SK-N-SH treated with all-trans-retinoic acid at 6 μM for 48 hours (cell line): ENCODE measurements around the gene TMEM94.

Experiments
- ATAC-seq: fragments of 200-7000 bp; cut with Tn5 transposase; 3 replicates; pipeline ENCODE4 v1.9.1; 2020; ENCODE audit warnings: mild to moderate bottlenecking, moderate library complexity
- ARNTL ChIP-seq: fragments of 450-650 bp; formaldehyde crosslinking; IDR thresholded peaks from 2 replicates; pipeline ENCODE4 v1.5.0; 2020; ENCODE audit warnings: low read depth, mild to moderate bottlenecking, moderate library complexity, borderline replicate concordance
- BACH2 ChIP-seq: fragments of 250-450 bp; sonication (Bioruptor Pico); IDR thresholded peaks from 2 replicates; pipeline ENCODE4 v1.9.0; 2021; ENCODE audit warnings: mild to moderate bottlenecking, borderline replicate concordance
- CREB5 ChIP-seq: fragments of 250-450 bp; sonication (Bioruptor Pico); IDR thresholded peaks from 2 replicates; pipeline ENCODE4 v1.5.1; 2020; ENCODE audit warnings: low read depth, mild to moderate bottlenecking, moderate library complexity
- CSRNP3 ChIP-seq: fragments of 250-450 bp; sonication (Bioruptor Pico); IDR thresholded peaks from 2 replicates; pipeline ENCODE4 v1.5.1; 2021; ENCODE audit warnings: mild to moderate bottlenecking, moderate library complexity
- ESRRG ChIP-seq: fragments of 250-450 bp; sonication (Bioruptor Pico); IDR thresholded peaks from 2 replicates; pipeline ENCODE4 v1.6.1; 2021; ENCODE audit warnings: mild to moderate bottlenecking
- GLIS3 ChIP-seq: fragments of 250-450 bp; sonication (Bioruptor Pico); IDR thresholded peaks from 2 replicates; pipeline ENCODE4 v1.5.0; 2020; ENCODE audit warnings: mild to moderate bottlenecking, moderate library complexity
- OSR1 ChIP-seq: fragments of 250-450 bp; sonication (Bioruptor Pico); IDR thresholded peaks from 2 replicates; pipeline ENCODE4 v1.8.0; 2022; ENCODE audit warnings: moderate library complexity, mild to moderate bottlenecking, inconsistent platforms
- PATZ1 ChIP-seq: fragments of 250-450 bp; sonication (Bioruptor Pico); IDR thresholded peaks from 2 replicates; pipeline ENCODE4 v1.8.0; 2020; ENCODE audit warnings: mild to moderate bottlenecking, moderate library complexity, borderline replicate concordance
- POU6F1 ChIP-seq: fragments of 250-450 bp; sonication (Bioruptor Pico); IDR thresholded peaks from 2 replicates; pipeline ENCODE4 v1.8.0; 2021; ENCODE audit warnings: low read depth, mild to moderate bottlenecking, moderate library complexity, borderline replicate concordance
- SNAI2 ChIP-seq: fragments of 250-450 bp; sonication (Bioruptor Pico); IDR thresholded peaks from 2 replicates; pipeline ENCODE4 v1.5.0; 2020; ENCODE audit warnings: mild to moderate bottlenecking, moderate library complexity
- TOX ChIP-seq: fragments of 250-450 bp; sonication (Bioruptor Pico); IDR thresholded peaks from 2 replicates; pipeline ENCODE4 v1.8.0; 2021; ENCODE audit warnings: mild to moderate bottlenecking, moderate library complexity, borderline replicate concordance
- TSHZ2 ChIP-seq: fragments of 250-450 bp; sonication (Bioruptor Pico); IDR thresholded peaks from 2 replicates; pipeline ENCODE4 v1.5.0; 2020; ENCODE audit warnings: mild to moderate bottlenecking, moderate library complexity
- ZC3H10 ChIP-seq: fragments of 250-450 bp; sonication (Bioruptor Pico); IDR thresholded peaks from 2 replicates; pipeline ENCODE4 v1.5.1; 2021; ENCODE audit warnings: mild to moderate bottlenecking, moderate library complexity
- ZFP30 ChIP-seq: fragments of 450-650 bp; formaldehyde crosslinking; IDR thresholded peaks from 2 replicates; pipeline ENCODE4 v1.5.0; 2022; ENCODE audit warnings: mild to moderate bottlenecking, moderate library complexity
- ZNF565 ChIP-seq: fragments of 450-650 bp; formaldehyde crosslinking; conservative IDR thresholded peaks from 2 replicates; pipeline ENCODE4 v1.5.0; 2020; ENCODE audit warnings: low read depth, mild to moderate bottlenecking, moderate library complexity
- ZNF70 ChIP-seq: fragments of 450-650 bp; formaldehyde crosslinking; IDR thresholded peaks from 2 replicates; pipeline ENCODE4 v1.5.0; 2020; ENCODE audit warnings: mild to moderate bottlenecking, moderate library complexity
- ZNF8 ChIP-seq: fragments of 450-650 bp; formaldehyde crosslinking; IDR thresholded peaks from 2 replicates; pipeline ENCODE4 v1.5.0; 2020; ENCODE audit warnings: mild to moderate bottlenecking, moderate library complexity

TMEM94 gene

GRCh38 chr17:75410141-75410540, 46.3 kb upstream of the TMEM94 start (continued):
- no peak for TF ChIP-seq CSRNP3 (CRISPR knock-in tag)
- TF ChIP-seq, all 23 proteins: peak for 0

GRCh38 chr17:75411328-75412067, 44.9 kb upstream of the TMEM94 start:
- TF ChIP-seq SNAI2 (CRISPR knock-in tag) = no peak
- TF ChIP-seq CSRNP3 (CRISPR knock-in tag) = no peak
- TF ChIP-seq ZC3H10 = no peak
- no peak for TF ChIP-seq TOX
- no peak for TF ChIP-seq OSR1 (CRISPR knock-in tag)
- TF ChIP-seq CREB5 = no peak
- no peak for TF ChIP-seq ARNTL (CRISPR knock-in tag)
- TF ChIP-seq ZNF565 (CRISPR knock-in tag) = no peak
- no peak for TF ChIP-seq ZNF8 (CRISPR knock-in tag)
- TF ChIP-seq POU6F1 (CRISPR knock-in tag) = no peak
- no peak for TF ChIP-seq ZFP30 (CRISPR knock-in tag)
- TF ChIP-seq ZNF70 (CRISPR knock-in tag) = no peak
- no peak for TF ChIP-seq PATZ1 (CRISPR knock-in tag)
- no peak for TF ChIP-seq GLIS3
- TF ChIP-seq TSHZ2 (CRISPR knock-in tag) = no peak
- TF ChIP-seq ESRRG (CRISPR knock-in tag) = no peak
- no peak for TF ChIP-seq BACH2 (CRISPR knock-in tag)
- ATAC-seq = no peak

- ATAC-seq = peak; percentile 91
- TF ChIP-seq ESRRG (CRISPR knock-in tag) = no peak
- TF ChIP-seq OSR1 (CRISPR knock-in tag) = no peak
- no peak for TF ChIP-seq ZNF8 (CRISPR knock-in tag)
- no peak for TF ChIP-seq SNAI2 (CRISPR knock-in tag)
Observed at GRCh38 chr17:75412455-75413317, 43.7 kb upstream of the TMEM94 start.
